HK-2 (cell line): Measurements from ENCODE around the gene NPEPPS.
A peak's percentile ranks its signal among the peaks of the same experiment; 100 is the strongest.
"Not testable (repeated sequence)": the region's sequence is repeated elsewhere in the genome, so short reads cannot be mapped to it uniquely, and the experiment has no call there.

ENCODE experiments used
- DNase-seq: peaks from one replicate; pipeline ENCODE4 v3.0.0-alpha.2; 2018; ENCODE audit not compliant: unreplicated experiment

Gene NPEPPS

DNA sequence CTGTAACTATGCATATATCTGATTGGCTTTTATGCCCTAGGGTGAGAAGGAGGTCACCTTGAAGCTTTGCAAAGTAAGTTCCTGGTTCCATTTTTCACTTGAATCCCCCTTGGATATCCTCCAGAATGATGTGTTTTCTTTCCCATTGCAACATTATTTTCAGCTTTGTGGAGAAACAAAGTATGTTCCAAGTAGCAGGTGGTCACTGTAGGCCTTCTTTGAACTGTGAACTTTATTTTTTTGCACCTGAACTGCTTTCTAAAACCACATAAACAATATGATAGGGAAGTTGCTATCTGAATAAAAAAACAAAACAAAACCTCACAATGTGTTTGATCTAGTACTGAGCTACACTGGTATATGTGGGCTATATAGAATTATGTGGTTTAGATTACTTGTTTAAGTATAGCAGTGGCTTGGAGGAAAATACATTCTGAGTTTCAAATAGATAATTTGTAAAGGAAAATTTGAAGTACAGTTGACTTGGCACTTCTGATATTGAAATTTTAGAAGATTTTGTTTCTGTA, 29.7 kb downstream of the NPEPPS start:
- DNase-seq: not testable (repeated sequence)

DNA sequence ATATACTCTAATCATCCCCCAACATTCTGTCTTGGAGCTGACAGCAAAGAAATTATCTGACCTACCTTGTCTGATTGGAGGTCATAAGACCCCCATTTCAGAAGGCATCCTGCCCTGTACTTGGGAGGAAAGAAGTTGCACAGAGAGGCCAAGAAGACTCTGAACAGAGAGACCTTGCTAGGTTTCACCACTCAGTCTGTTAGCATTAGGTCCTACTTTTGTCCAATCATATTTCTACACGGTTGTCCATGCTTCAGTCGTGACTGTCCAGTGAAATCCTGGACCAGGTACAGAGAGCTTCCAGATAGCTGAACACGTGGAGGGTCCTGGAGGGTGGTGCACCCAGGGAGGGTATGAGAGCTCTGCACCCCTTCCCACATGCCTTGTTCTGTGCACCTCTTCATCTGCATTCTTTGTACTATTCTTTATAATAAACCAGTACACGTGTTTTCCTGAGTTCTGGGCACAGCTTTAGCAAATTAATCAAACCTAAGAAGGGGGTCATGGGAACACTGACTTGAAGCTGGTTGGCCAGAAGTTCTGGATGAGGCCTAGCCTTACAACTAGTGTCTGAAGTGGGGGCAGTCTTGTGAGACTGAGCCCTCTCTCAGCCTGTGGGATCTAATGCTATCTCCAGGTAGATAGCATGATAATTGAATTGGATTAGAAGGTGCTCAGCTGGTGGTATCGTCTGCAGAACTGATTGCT, 30.9 kb downstream of the NPEPPS start:
- DNase-seq: not testable (repeated sequence)

DNA sequence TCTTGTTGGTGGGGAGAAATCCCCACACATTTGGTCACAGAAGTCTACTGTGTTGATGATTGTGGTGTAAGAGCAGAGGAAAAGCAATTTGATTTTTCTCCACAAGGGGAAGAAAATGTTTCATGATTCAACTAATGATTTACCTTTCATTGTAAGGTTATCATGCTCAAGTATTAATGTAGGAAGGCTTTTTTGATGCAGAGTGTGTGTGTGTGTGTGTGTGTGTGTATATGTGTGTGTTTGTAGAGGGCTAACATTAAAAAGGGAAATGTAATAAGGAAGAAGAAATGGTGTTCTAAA, 31.4 kb downstream of the NPEPPS start:
- DNase-seq: not testable (repeated sequence)

DNA sequence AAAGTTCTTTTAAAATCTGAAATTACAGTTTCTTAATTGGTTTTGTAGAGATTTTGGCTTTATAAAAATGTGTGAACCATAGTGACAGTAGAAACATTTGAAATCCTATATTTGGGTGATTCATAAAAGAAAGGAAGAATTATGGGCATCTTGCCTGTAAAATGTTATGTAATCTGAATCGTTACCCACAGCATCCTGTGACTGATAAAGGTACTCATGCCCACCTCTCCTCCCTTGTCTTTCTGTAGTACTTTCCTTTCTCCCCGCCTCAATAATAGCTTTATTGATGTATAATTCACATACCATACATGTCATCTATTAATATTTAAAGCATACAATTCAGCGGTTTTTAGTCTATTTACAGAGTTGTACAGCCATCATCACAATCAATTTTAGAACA, 36.4 kb downstream of the NPEPPS start:
- DNase-seq: not testable (repeated sequence)

DNA sequence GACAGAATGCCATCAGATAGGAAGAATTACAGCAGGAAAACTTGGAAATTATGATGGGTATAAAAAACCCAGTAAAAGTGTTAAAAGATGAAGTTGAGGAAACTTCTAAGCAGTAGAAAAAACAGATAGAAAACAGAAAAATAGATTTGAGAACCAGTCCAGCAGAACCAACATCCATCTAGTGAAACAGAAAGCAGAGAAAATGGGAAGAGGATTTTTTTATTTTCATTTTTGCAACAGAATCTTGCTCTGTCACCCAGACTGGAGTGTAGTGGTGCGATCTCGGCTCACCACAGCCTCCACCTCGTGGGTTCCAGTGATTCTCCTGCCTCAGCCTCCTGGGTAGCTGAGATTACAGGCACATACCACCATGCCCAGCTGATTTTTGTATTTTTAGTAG, 41.7 kb downstream of the NPEPPS start:
- DNase-seq: not testable (repeated sequence)

DNA sequence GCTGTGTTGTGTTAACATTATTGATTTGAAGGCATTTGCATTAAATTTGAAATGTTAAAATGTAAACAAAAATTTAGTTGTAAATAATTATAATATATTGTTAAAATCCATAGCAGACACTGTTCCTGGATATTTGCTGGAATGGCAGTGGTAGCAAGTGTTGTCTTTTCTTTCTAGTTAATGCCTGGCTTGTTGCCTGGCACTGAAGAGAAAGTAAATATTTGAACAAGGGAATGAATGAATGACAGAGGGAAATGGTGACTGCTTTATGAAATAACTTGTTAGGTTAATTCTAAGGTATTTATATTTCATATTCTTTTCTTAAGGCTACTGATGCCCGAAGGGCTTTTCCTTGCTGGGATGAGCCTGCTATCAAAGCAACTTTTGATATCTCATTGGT, 51.5 kb downstream of the NPEPPS start:
- not testable (repeated sequence) for DNase-seq

DNA sequence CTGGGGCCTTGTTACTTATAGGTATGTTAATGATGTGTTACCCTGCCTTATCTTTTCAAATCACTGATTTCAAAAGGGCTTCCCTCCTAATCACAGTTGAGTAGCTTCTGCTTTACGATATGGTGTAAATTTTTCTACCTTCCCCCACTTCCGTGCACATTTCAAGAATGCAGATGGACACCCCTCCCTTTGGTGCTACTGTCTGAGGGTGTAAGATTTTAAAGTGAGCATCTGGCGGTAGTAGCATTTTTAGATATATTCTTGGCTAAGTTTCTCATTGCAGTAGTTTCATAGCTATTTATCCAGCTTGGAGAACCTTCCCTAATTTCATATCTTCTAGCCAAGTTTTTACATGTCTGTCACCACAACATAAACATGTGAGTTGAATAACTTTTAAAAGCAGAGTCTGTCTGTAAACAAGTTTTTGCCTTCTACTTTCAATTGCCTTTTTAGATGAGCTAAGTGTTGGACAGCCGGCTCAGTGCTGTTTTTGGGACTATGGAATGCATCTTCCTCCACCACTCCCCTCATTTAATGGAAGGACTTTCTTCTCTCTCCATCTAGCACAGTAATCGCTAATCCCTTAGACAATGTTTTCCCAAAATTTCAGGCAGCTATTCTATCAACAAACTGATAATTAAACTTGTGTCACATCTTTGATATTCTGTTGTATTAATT, 55.6 kb downstream of the NPEPPS start:
- not testable (repeated sequence) for DNase-seq

DNA sequence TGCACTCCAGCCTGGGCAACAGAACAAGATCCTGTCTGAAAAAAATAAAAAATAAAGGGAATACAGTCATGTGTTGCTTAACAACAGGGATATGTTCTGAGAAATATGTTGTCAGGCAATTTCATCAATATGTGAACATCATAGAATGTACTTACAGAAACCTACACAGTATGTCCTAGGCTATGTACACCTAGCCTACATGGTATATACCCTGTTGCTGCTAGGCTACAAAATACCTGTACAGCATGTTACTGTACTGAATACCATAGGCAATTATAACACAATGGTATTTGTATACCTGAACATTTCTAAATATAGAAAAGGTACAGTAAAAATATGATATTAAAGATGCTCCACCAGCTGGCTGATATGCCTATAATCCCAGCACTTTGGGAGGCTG, 62.6 kb downstream of the NPEPPS start:
- not testable (repeated sequence) for DNase-seq

DNA sequence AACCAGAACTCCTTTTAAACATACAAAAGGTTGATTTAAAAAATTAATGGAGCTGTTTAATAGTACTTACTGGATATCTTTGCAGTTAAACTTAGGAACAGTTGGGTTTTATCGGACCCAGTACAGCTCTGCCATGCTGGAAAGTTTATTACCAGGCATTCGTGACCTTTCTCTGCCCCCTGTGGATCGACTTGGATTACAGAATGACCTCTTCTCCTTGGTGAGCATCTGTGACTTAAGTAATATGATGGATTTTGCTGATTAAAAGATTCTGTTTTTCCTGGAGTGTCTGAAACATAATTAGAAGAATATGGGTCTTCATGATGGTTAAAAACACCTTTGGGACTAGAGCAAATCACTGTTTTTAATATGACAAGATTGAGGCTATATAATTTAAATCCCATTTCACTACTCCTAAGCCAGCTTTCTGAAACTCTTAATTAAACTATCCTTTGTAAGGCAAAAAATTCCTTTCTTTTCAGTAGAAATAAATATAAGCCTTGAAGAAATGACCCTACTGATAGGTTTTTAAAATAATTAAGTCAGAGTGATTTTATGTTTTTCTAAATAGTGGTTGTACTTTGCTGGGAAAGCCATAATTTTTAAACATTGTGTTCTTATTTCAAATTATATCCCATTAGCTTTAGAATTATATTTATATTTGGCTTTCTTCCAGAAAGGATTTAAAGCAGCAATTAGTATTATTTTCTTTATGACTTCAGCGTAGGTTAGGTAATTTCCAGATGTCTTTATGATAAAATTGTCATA, 73.1 kb downstream of the NPEPPS start:
- DNase-seq: no peak

DNA sequence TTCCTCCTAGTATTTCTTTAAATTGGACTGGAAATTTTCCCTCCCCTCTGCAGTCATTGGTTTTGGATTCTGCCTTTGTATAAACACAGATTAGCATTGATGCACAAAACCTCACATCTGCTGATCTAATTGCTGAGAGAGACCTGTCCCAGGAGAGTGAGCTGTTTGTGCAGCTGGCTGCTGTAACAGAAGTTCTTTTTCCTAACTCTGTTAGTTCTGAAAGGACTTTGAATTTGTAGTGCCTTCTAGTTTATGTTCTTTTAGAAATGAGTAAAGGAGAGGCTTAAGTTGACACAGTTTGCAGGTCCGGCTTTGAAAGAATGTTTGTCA, 73.7 kb downstream of the NPEPPS start:
- DNase-seq: no peak

DNA sequence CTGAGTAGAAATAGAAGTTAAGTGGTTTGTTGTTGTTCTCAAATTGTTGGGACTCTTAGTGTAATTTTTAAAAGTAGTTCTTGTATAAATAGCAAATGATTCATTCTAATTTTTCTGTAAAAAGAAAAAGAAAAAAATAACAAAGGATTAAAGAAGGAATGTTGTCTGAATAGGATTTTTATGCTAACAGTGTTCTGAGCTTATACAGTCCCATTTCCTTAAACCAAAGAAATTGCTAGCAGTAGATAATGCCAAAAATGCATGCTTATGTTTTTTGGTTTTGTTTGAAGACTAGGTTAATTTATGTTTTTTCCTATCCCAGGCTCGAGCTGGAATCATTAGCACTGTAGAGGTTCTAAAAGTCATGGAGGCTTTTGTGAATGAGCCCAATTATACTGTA, 74.1 kb downstream of the NPEPPS start:
- no peak for DNase-seq

DNA sequence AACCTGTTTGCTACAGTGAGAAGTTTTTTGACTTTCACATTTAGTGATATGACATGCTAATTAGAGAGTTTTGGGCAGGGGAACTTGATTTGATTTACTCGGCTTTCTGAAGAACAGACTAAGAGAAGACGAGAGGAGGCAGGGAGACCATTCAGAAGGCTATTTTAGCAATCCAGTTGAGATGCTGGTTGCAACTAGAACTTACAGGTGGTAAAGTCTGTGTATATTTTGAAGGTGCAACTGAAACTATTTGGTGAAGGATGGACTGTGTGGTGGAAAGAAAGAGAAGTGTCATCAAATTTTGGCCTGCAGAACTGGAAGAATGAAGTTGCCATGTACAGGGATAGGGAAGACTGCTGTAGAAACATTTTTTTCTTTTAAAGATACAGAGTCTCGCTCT, 76.6 kb downstream of the NPEPPS start:
- no peak for DNase-seq

DNA sequence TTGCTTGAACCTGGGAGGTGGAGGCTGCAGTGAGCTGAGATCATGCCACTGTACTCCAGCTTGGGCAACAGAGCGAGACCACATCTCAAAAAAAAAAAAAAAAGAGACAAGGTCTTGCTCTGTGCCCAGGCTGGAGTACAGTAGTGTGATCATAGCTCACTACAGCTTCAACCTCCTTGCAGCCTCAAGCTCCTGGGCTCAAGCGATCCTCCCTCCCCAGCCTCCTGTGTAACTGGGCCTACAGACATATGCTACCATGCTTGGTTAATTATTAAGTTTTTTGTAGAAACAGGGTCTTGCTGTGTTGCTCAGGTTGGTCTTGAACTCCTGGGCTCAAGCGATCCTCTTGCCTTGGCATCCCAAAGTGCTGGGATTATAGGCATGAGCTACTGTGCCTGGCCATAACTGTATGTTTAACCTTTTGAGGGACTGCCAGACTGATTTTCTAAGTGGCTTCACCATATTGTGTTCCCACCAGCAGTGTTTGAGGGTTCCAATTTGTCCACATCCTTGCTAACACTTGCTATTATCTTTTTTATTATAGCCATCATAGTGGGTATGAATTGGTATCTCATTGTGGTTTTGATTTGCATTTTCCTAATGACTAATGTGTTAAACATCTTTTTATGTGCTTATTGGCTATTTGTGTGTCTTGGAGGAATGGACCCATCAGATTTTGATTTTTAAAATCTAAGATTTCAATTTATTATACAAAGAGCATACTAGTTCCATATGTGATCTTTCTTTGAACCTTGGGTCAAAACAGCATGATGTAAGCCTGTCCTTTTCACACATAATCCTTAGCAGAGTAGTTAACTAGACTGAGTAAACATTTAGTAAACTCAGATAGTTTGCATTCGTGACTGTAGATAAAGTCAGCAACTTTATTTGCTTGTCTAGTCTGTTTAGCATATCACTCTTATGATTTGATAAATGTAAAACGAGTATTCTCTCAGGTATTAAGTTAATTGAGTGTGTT, 80.8 kb downstream of the NPEPPS start:
- no peak for DNase-seq

DNA sequence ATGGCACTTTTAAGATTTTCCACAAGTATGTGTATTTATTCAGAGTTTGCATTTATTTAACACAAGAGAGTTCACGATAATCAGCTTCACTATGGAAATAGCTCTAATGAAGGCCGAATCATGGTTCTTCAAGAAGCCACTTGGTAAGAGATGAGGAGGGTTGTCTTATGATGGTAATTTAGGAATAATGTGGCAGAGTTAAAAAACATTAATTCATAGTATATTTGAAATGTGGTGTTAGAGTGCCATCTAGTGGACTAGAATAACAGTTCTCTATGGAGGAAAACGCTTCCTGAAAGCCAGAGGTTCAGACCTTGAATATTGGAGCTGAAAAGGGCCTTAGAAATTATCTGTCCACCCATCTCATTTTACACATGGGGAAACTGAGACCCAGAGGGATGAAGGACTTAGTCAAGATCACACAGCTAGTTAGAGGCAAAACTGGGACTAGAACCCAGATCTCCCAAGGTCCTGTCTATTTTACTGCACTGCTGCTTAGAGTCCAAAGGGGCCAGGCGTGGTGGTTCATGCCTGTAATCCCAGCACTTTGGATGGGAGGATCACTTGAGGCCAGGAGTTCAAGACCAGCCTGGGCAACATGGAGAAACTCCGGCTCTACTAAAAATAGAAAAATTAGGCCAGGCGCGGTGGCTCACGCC, 85.0 kb downstream of the NPEPPS start:
- no peak for DNase-seq

DNA sequence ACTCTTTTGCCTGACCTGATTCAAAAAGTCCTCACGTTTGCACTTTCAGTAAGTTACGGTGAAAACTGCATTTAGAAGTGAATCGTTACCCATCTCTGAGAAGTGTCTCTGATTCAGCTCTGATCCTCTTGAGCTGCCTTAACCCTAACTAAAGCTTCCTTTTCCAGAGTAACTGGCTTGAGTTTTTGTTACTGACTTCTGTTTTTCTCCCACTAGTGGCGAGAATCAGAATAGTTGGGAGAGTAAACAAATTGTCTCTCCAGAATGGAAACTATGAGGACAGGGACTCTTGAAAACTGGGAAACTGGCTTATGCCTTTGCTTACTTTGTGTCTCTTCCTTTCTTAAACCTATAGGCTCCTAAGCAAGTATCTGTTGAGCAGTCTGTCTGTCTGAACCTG, 87.5 kb downstream of the NPEPPS start:
- no peak for DNase-seq

DNA sequence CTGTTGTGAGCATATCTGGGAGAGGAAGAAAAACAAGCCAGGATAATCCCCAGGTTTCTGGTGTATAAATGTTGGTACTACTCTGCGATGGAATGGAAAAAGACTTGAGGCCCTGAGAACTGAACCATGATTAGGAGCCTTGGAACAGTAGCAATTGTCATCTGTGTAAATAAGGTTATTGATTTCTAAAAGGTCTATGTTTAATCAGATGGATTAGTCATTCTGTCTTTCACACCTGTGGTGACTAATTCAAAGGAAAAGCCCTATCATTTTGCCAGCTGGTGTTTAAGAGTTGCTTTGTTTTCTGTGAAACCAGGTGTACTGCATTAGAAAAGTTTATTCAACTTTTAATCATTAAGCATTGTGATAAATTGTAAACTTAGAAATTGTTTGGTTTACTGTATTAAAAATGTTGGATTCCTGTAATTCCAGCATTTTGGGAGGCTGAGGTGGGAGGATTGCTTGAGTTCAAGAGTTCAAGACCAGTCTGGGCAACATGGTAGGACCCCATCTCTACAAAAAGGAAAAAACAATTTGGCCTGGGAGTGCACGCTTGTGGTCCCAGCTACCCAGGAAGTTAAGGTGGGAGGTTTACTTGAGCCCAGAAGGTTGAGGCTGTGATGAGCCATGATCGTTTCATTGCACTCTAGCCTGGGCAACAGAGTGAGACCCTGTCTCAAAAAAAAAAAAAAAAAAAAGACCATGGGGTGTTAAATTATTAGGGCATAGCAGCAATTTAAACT, 89.8 kb downstream of the NPEPPS start:
- no peak for DNase-seq

DNA sequence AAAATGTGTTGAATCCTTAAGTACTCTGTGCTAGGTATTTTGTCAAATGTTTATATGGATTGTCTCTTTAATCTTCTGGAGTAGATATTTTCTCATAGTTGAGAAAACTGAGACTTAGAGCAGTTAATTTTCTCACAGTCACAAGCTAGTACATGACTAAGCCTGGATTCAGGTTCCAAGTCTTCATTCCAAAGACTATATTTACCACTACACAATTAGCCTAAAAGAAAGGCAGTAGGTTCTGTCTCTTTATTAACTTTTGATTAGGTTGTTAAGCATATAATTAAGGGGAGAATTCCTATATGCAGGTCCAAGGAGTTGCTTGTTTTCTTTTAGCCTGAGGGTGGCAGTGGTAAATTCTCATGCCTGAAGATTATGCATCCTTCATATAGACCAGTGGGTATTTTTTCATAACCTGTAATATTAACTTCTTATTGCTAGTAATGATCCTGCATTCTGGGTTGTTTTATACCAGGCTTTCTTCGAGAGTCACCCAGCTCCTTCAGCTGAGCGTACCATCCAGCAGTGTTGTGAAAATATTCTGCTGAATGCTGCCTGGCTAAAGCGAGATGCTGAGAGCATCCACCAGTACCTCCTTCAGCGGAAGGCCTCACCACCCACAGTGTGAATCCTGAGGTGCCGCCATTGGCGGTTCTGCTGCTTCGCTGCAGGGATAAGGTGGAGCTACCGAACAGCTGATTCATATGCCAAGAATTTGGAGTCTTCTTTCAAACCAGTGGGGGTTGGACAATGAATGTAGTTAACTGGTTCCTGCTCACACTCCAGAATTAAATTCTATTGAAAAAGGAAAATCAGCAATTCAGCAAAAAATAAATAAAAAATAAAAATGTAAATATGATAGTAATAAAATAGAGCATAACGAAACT, 90.6 kb downstream of the NPEPPS start:
- peak; percentile 84 for DNase-seq

DNA sequence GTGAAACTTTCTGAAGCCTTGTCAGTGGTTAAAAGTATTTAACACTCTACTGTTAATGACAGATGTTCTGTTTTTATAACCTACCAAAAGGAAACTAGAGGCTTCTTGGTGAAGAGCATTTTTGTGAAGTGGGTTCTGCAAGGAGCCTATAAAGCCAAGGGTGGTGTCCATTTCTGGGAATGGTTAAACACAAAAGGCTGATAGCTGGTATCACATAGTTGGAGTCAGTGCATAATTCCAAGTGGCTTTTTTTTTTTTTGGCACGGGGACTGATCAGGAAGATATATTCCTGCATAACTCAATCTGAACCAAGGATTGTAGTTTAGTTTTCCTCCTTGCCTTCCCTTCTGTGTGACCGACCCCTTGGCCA, 91.3 kb downstream of the NPEPPS start:
- no peak for DNase-seq

DNA sequence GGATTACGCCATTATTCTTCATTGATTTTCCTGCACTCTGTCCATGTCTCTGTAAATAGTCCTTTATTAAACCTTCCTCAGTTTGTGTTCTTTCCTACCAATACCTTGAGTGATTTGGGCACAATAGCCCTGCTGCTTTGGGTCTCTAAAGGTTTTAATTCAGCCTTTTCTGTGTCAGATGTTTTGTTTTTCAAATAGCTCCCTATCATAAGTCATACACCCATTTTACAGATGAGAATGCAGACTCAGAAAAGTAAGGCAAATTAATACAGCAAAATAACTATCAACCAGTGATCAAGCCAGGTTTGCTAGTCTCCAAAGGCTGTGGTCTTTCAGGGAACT, 93.8 kb downstream of the NPEPPS start:
- no peak for DNase-seq
